T-helper 9 cell (primary cell): ENCODE results near the gene TFAP2B.

Experiments used
- DNase-seq: peaks from one replicate; pipeline ENCODE4 v3.0.0-alpha.2; 2020

Gene TFAP2B

GRCh38 chr6:50849796-50850180 is 31.1 kb downstream of the TFAP2B start:
- DNase-seq = no peak

- DNase-seq = no peak
Observed at GRCh38 chr6:50850223-50851048, 31.8 kb downstream of the TFAP2B start.

GRCh38 chr6:50851049-50851845 is 32.6 kb downstream of the TFAP2B start:
- no peak for DNase-seq

- no peak for DNase-seq
Observed at GRCh38 chr6:50853939-50854338, 35.3 kb downstream of the TFAP2B start.

- no peak for DNase-seq
Observed at GRCh38 chr6:50861692-50862091, 43.0 kb downstream of the TFAP2B start.

GRCh38 chr6:50862176-50862575 is 43.5 kb downstream of the TFAP2B start:
- DNase-seq = no peak

- DNase-seq = no peak
Observed at GRCh38 chr6:50864601-50865000, 45.9 kb downstream of the TFAP2B start.

- no peak for DNase-seq
Observed at GRCh38 chr6:50868466-50868865, 49.8 kb downstream of the TFAP2B start.

- no peak for DNase-seq
Observed at GRCh38 chr6:50873167-50873566, 54.5 kb downstream of the TFAP2B start.

- no peak for DNase-seq
Observed at GRCh38 chr6:50884364-50884763, 65.7 kb downstream of the TFAP2B start.

- DNase-seq = no peak
Observed at GRCh38 chr6:50887112-50887511, 68.4 kb downstream of the TFAP2B start.

GRCh38 chr6:50889497-50889896 is 70.8 kb downstream of the TFAP2B start:
- DNase-seq = no peak

- no peak for DNase-seq
Observed at GRCh38 chr6:50889935-50890334, 71.3 kb downstream of the TFAP2B start.

- DNase-seq = no peak
Observed at GRCh38 chr6:50890579-50890978, 71.9 kb downstream of the TFAP2B start.

GRCh38 chr6:50891290-50891689 is 72.6 kb downstream of the TFAP2B start:
- no peak for DNase-seq
